DND-41 (cell line): ENCODE results near the gene FLRT1.

Experiments
- CTCF ChIP-seq: IDR thresholded peaks from 2 replicates; pipeline ENCODE4 v1.5.1; 2012; ENCODE audit warnings: borderline replicate concordance, low read length, moderate library complexity, mild to moderate bottlenecking; ENCODE audit not compliant: poor library complexity, severe bottlenecking; ENCODE audit errors: extremely low read depth
- EZH2 ChIP-seq: IDR thresholded peaks from 3 replicates; pipeline ENCODE4 v1.6.1; 2012; ENCODE audit warnings: borderline replicate concordance, low read depth, mild to moderate bottlenecking, moderate library complexity, low read length, inconsistent platforms; ENCODE audit not compliant: severe bottlenecking

- no peak for TF ChIP-seq CTCF
- TF ChIP-seq EZH2: no peak
These were observed 27.3 kb upstream of the FLRT1 start for GRCh38 chr11:64008283-64008913.
